ENCODE data around the gene ANO5. TPM values are rescaled to one million over a fixed set of nuclear protein-coding genes. Genes with fewer than 3 reads are reported as not detected.
"Not testable (repeated sequence)": the region's sequence is repeated elsewhere in the genome, so short reads cannot be mapped to it uniquely, and the experiment has no call there.

Gene ANO5
- total and polyA plus RNA-seq, 7 donors = 0.23 to 16.8 (median 10.8) TPM

DNA sequence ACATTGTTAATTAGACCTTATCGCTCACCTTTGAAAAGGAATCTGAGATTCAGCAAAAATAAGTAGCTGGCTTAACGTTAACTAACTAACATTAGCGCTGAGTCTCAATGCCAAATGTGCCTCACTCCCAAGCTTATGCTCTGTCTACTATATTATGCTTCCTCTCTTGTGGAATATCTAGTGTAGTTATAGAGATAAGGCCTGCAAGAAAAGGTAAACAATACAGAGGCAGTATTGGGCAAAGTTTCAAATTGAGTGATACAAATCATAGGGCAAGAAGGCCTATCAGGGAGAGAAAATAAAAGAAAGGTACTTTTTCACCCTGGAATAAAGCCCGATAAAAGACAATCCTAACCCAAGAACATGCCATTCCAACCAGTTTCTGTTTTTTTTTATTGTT is 83.7 kb downstream of the ANO5 start:
- peaks cover 0 to 15% (median 0%) of the 10 kb centered on the region in 4 donors for H3K36me3 ChIP-seq
- no peaks in the 10 kb centered on the region for H3K27me3 ChIP-seq
- H3K4me3 ChIP-seq = no peak overlapping the region
- no peaks in the 10 kb centered on the region for H3K4me1 ChIP-seq
- H3K9me3 ChIP-seq = no peaks in the 10 kb centered on the region
- TF ChIP-seq POLR2AphosphoS5 (IDR thresholded peaks at IDR 0.05) (no peak), CTCF (IDR thresholded peaks at IDR 0.05) (no peak), POLR2A (IDR thresholded peaks at IDR 0.05) (no peak), EP300 (IDR thresholded peaks at IDR 0.05) (no peak)
- DNase-seq = no peak
- no peak overlapping the region for H3K27ac ChIP-seq
- intact Hi-C loops (cut with DNase I) = no loop called here
- 39 to 87% methylated on average over 4 of the region's 4 CpGs for WGBS, 2 donors

- H3K4me1 ChIP-seq; H3K27ac ChIP-seq; intact Hi-C loops (cut with DNase I); H3K27me3 ChIP-seq; H3K4me3 ChIP-seq; DNase-seq; H3K9me3 ChIP-seq: not testable (repeated sequence)
- peaks cover 0 to 14% (median 0%) of the 10 kb centered on the region in 4 donors for H3K36me3 ChIP-seq
- 90 to 95% methylated on average over 17 of the region's 17 CpGs for WGBS, 2 donors
Measured at GRCh38 chr11:22284991-22285390, 92.1 kb downstream of the ANO5 start.

DNA sequence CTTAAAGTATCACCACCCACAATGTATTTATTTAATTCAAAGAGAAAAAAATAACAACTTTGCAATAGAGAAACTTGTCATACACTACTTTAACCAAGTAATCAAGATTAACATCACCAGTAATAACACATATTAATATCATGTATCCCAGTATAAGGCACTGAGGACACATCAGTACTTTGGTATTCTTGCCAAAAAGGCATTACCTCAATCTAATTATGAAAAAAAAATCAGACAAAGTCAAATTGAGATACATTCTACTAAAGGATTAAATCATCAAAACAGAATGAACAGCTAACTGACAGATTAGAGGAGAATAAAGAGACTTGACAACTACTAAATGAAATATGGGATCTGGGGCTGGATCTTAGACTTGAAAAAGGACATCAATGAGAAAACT is 109.5 kb downstream of the ANO5 start:
- intact Hi-C loops (cut with DNase I) = loop anchor here (5.0 kb wide), 2 partner anchors 130 to 1655 kb away; no protein-coding TSS in a partner anchor
- H3K9me3 ChIP-seq = no peaks in the 10 kb centered on the region
- no peak overlapping the region for H3K27ac ChIP-seq
- TF ChIP-seq POLR2A (IDR thresholded peaks at IDR 0.05) (no peak), EP300 (IDR thresholded peaks at IDR 0.05) (no peak), POLR2AphosphoS5 (IDR thresholded peaks at IDR 0.05) (no peak), CTCF (IDR thresholded peaks at IDR 0.05) (no peak)
- no peaks in the 10 kb centered on the region for H3K4me1 ChIP-seq
- H3K27me3 ChIP-seq = no peaks in the 10 kb centered on the region
- no peak for DNase-seq
- H3K4me3 ChIP-seq = no peak overlapping the region
- no peaks in the 10 kb centered on the region for H3K36me3 ChIP-seq

GRCh38 chr11:22304337-22304961 is 111.6 kb downstream of the ANO5 start:
- TF ChIP-seq POLR2A (IDR thresholded peaks at IDR 0.05) = no peak
- TF ChIP-seq CTCF (IDR thresholded peaks at IDR 0.05) = peak in 3 of 4 experiments; percentile 35 to 75 (median 40)
- no peak overlapping the region for H3K27ac ChIP-seq
- no peaks in the 10 kb centered on the region for H3K4me1 ChIP-seq
- intact Hi-C loops (cut with DNase I) = loop anchor here (5.0 kb wide), 2 partner anchors 132 to 1657 kb away; no protein-coding TSS in a partner anchor
- H3K27me3 ChIP-seq = no peaks in the 10 kb centered on the region
- no peak overlapping the region for H3K4me3 ChIP-seq
- 40 to 46% methylated on average over 5 of the region's 5 CpGs for WGBS, 2 donors
- H3K36me3 ChIP-seq = no peaks in the 10 kb centered on the region
- DNase-seq = no peak
- no peaks in the 10 kb centered on the region for H3K9me3 ChIP-seq

DNA sequence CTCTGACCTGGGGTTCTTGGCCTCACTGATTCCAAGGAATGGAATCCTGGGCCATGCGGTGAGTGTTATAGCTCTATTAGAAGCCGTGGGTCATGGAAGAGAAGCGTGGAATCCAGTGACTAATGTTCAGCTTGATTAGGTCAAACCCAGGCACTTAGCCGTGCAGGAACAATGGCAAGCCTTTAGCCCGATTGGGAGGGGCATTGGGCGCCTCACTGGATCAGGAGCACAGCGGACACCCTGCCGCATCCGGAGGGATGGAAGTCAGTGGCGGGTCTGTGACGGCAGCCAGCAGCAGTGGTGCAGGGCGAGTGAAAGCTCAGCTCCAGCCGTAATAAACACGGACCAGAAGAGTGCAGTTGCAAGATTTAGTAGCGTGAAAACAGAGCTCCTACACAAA is 124.8 kb downstream of the ANO5 start:
- DNase-seq = no peak
- Histone ChIP-seq H3K4me1 (no peaks in the 10 kb centered on the region), H3K9me3 (no peaks in the 10 kb centered on the region), H3K4me3 (no peak overlapping the region), H3K27ac (no peak overlapping the region), H3K36me3 (no peaks in the 10 kb centered on the region), H3K27me3 (no peaks in the 10 kb centered on the region)
- WGBS, 2 donors = 90 to 92% methylated on average over 15 of the region's 15 CpGs
- TF ChIP-seq POLR2A (IDR thresholded peaks at IDR 0.05) = no peak
- no peak for TF ChIP-seq CTCF (IDR thresholded peaks at IDR 0.05)
- no peak for TF ChIP-seq EP300 (IDR thresholded peaks at IDR 0.05)
- TF ChIP-seq POLR2AphosphoS5 (IDR thresholded peaks at IDR 0.05) = no peak
- intact Hi-C loops (cut with DNase I) = no loop called here

Data from sigmoid colon (tissue), 7 donors.